Upper lobe of right lung (tissue), 1 donor: ENCODE measurements around the gene MOV10L1. TPM values are rescaled to one million over a fixed set of nuclear protein-coding genes. Genes with fewer than 3 reads are reported as not detected.
A peak's percentile ranks its signal among the peaks of the same experiment; 100 is the strongest.
"Not testable (repeated sequence)": the region's sequence is repeated elsewhere in the genome, so short reads cannot be mapped to it uniquely, and the experiment has no call there.

Source experiments
- ATAC-seq: fragments of 200-7000 bp; cut with Tn5 transposase; one replicate; pipeline ENCODE4 v1.9.1; 2020; ENCODE audit warnings: mild to moderate bottlenecking, moderate library complexity
- DNase-seq: peaks from one replicate; pipeline ENCODE4 v3.0.0-alpha.2; 2020
- H3K27ac ChIP-seq: fragments of 200-600 bp; one replicate; pipeline ENCODE4 v1.8.0; 2022
- H3K27me3 ChIP-seq: fragments of 200-600 bp; one replicate; pipeline ENCODE4 v1.8.0; 2022; ENCODE audit warnings: mild to moderate bottlenecking
- H3K36me3 ChIP-seq: fragments of 200-600 bp; one replicate; pipeline ENCODE4 v1.8.0; 2022
- H3K4me1 ChIP-seq: fragments of 200-600 bp; one replicate; pipeline ENCODE4 v1.8.0; 2022
- H3K4me3 ChIP-seq: fragments of 200-600 bp; one replicate; pipeline ENCODE4 v1.8.0; 2022; ENCODE audit warnings: mild to moderate bottlenecking
- H3K9me3 ChIP-seq: fragments of 200-600 bp; one replicate; pipeline ENCODE4 v1.8.0; 2022
- CTCF ChIP-seq: fragments of 200-600 bp; IDR thresholded peaks from one replicate; pipeline ENCODE4 v1.8.0; 2022; ENCODE audit warnings: antibody characterized with exemption
- intact Hi-C: fragments of 100-400 bp; cut with DNase I; formaldehyde crosslinking; loops from one replicate; pipeline ENCODE4 v1.11.0; 2022
- total RNA-seq: library from RNA; stranded (reverse); fragmentation: NEBNext Ultra II Directional; extraction: Animal tissue kit (Norgen Biotek cat#: 25700); gene quantifications from one replicate; pipeline ENCODE4 v1.2.1, GENCODE V29; 2021
- donor health status: DM: no; HTN: yes; CAD: no; lungs with severe emphysema.

The MOV10L1 gene
- total RNA-seq, 1 donor from 2014 or later, result 1.2 TPM

- H3K36me3 ChIP-seq, result no peaks in the 10 kb centered on the region
- H3K27ac ChIP-seq, result no peak overlapping the region
- ATAC-seq (peak; percentile 55), DNase-seq (peak; percentile 77)
- H3K27me3 ChIP-seq, result peaks cover 11% of the 10 kb centered on the region
- no peaks in the 10 kb centered on the region for H3K9me3 ChIP-seq
- TF ChIP-seq CTCF, result peak; percentile 74
- intact Hi-C loops, result loop anchor here (10.0 kb wide), 1 partner anchor 68 kb away; no protein-coding TSS in a partner anchor
- H3K4me1 ChIP-seq, result no peaks in the 10 kb centered on the region
- no peak overlapping the region for H3K4me3 ChIP-seq
Measured at GRCh38 chr22:50146439-50147238, 56.8 kb downstream of the MOV10L1 start.

- H3K4me1 ChIP-seq, H3K9me3 ChIP-seq, H3K36me3 ChIP-seq, ATAC-seq, H3K27ac ChIP-seq, DNase-seq, H3K4me3 ChIP-seq: not testable (repeated sequence)
- H3K27me3 ChIP-seq, result peaks cover 11% of the 10 kb centered on the region
- intact Hi-C loops, result loop anchor here (10.0 kb wide), 1 partner anchor 67 kb away; no protein-coding TSS in a partner anchor
Measured at GRCh38 chr22:50147258-50148165, 57.7 kb downstream of the MOV10L1 start.

- DNase-seq (no peak), ATAC-seq (no peak)
- intact Hi-C loops, result loop anchor here (10.0 kb wide), 1 partner anchor 67 kb away; no protein-coding TSS in a partner anchor
- no peak for TF ChIP-seq CTCF
- Histone ChIP-seq H3K27ac (no peak overlapping the region), H3K4me1 (no peaks in the 10 kb centered on the region), H3K36me3 (no peaks in the 10 kb centered on the region), H3K4me3 (no peak overlapping the region), H3K9me3 (no peaks in the 10 kb centered on the region), H3K27me3 (peaks cover 11% of the 10 kb centered on the region)
Measured at GRCh38 chr22:50148166-50148500, 58.3 kb downstream of the MOV10L1 start.

GRCh38 chr22:50148991-50149721, 59.4 kb downstream of the MOV10L1 start:
- intact Hi-C loops, result loop anchor here (10.0 kb wide), 1 partner anchor 66 kb away; no protein-coding TSS in a partner anchor
- peak; percentile 92 for ATAC-seq
- no peak overlapping the region for H3K27ac ChIP-seq
- DNase-seq, result peak; percentile 88
- no peaks in the 10 kb centered on the region for H3K36me3 ChIP-seq
- peaks cover 11% of the 10 kb centered on the region for H3K27me3 ChIP-seq
- peak; percentile 81 for TF ChIP-seq CTCF
- H3K4me1 ChIP-seq, result no peaks in the 10 kb centered on the region
- no peak overlapping the region for H3K4me3 ChIP-seq
- no peaks in the 10 kb centered on the region for H3K9me3 ChIP-seq

- Histone ChIP-seq H3K4me1 (no peaks in the 10 kb centered on the region), H3K36me3 (no peaks in the 10 kb centered on the region), H3K4me3 (no peak overlapping the region), H3K9me3 (no peaks in the 10 kb centered on the region), H3K27ac (no peak overlapping the region), H3K27me3 (peaks cover 11% of the 10 kb centered on the region)
- DNase-seq, result no peak
- no peak for ATAC-seq
- intact Hi-C loops, result no loop called here
- TF ChIP-seq CTCF, result no peak
Measured at GRCh38 chr22:50150161-50151129, 60.6 kb downstream of the MOV10L1 start.
